ENCODE measurements around the gene MLC1.

MLC1 gene

GRCh38 chr22:50098052-50098451 is 12.8 kb upstream of the MLC1 start:
- no peak overlapping the region for H3K27ac ChIP-seq
- H3K4me2 ChIP-seq (ENCODE audit: low read length), result no peak overlapping the region
- TF ChIP-seq, protein P1, sequence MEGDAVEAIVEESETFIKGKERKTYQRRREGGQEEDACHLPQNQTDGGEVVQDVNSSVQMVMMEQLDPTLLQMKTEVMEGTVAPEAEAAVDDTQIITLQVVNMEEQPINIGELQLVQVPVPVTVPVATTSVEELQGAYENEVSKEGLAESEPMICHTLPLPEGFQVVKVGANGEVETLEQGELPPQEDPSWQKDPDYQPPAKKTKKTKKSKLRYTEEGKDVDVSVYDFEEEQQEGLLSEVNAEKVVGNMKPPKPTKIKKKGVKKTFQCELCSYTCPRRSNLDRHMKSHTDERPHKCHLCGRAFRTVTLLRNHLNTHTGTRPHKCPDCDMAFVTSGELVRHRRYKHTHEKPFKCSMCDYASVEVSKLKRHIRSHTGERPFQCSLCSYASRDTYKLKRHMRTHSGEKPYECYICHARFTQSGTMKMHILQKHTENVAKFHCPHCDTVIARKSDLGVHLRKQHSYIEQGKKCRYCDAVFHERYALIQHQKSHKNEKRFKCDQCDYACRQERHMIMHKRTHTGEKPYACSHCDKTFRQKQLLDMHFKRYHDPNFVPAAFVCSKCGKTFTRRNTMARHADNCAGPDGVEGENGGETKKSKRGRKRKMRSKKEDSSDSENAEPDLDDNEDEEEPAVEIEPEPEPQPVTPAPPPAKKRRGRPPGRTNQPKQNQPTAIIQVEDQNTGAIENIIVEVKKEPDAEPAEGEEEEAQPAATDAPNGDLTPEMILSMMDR (IDR thresholded peaks at IDR 0.05), result no peak
- H3K36me3 ChIP-seq (ENCODE audit: control insufficient read depth, insufficient read depth, low read length), result no peaks in the 10 kb centered on the region
- no peak overlapping the region for H3K9ac ChIP-seq
- no peak overlapping the region for H2AFZ ChIP-seq
- H3K4me3 ChIP-seq (ENCODE audit: low read depth, low read length), result no peak overlapping the region
- H3K4me1 ChIP-seq, result no peaks in the 10 kb centered on the region
- no peaks in the 10 kb centered on the region for H3K9me3 ChIP-seq (ENCODE audit: control insufficient read depth, low read length)
- H3K79me2 ChIP-seq, result no peaks in the 10 kb centered on the region
- no peaks in the 10 kb centered on the region for H3K27me3 ChIP-seq (ENCODE audit: control insufficient read depth, insufficient read depth, low read length)

DNA sequence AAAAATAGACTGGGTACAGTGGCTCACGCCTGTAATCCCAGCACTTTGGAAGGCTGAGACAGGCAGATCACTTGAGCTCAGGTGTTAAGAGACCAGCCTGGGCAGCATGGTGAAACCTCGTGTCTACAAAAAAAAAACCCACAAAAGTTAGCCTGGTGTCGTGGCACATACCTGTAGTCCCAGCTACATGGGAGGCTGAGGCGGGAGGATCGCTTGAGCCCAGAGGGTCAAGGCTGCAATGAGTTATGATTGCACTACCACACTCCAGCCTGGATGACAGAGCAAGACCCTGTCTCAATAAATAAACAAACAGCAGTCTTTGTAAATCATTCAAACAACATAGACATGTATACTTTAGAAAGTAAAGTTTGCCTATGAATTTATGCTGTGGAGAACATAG is 7.1 kb upstream of the MLC1 start:
- Histone ChIP-seq H3K4me2 (ENCODE audit: low read length) (no peak overlapping the region), H3K4me1 (no peaks in the 10 kb centered on the region), H2AFZ (no peak overlapping the region), H3K79me2 (no peaks in the 10 kb centered on the region), H3K36me3 (ENCODE audit: control insufficient read depth, insufficient read depth, low read length) (no peaks in the 10 kb centered on the region), H3K27ac (no peak overlapping the region), H3K9me3 (ENCODE audit: control insufficient read depth, low read length) (no peaks in the 10 kb centered on the region), H3K4me3 (ENCODE audit: low read depth, low read length) (no peak overlapping the region), H3K27me3 (ENCODE audit: control insufficient read depth, insufficient read depth, low read length) (no peaks in the 10 kb centered on the region), H3K9ac (no peak overlapping the region)
- TF ChIP-seq, protein P1 (IDR thresholded peaks at IDR 0.05), result no peak

DNA sequence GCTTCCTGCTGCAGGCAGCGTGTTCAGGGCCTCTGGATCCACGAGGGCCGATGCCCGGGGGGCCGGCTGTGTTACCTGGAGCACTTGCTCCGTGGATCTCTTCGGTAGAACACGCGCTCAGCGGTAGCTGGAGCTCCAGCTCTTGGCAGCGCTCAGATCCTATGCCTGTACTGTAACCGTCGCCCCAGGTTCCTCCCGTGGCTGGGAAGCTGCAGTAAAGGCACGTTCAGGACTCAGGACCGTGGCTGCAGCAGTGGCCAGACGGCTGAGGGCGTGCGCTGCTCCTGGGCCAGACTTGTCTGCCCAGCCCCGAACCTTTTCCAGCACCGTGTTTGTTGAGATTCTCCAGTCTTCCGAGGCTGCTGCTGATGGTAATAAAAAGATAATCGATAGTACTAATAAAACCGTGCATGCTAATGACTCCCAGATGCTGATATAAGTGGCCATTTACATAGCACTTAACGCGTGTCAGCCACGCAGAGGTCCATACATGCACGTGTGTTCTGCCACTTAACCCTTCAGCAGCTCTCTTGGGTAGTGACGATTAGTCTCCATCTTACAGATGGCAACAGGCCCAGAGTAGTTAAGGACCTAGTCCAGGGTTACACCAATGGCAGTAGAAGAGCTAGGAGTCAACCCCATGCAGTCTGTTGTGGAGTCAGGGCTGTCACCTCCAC is 6.0 kb upstream of the MLC1 start:
- Histone ChIP-seq H2AFZ (no peak overlapping the region), H3K9ac (no peak overlapping the region), H3K36me3 (ENCODE audit: control insufficient read depth, insufficient read depth, low read length) (no peaks in the 10 kb centered on the region), H3K27ac (no peak overlapping the region), H3K27me3 (ENCODE audit: control insufficient read depth, insufficient read depth, low read length) (no peaks in the 10 kb centered on the region), H3K4me2 (ENCODE audit: low read length) (no peak overlapping the region), H3K4me1 (no peaks in the 10 kb centered on the region), H3K9me3 (ENCODE audit: control insufficient read depth, low read length) (no peaks in the 10 kb centered on the region), H3K4me3 (ENCODE audit: low read depth, low read length) (no peak overlapping the region), H3K79me2 (no peaks in the 10 kb centered on the region)
- TF ChIP-seq, protein P1 (IDR thresholded peaks at IDR 0.05), result no peak

- Histone ChIP-seq H3K9me3 (ENCODE audit: control insufficient read depth, low read length) (no peaks in the 10 kb centered on the region), H3K4me3 (ENCODE audit: low read depth, low read length) (no peak overlapping the region), H3K4me2 (ENCODE audit: low read length) (no peak overlapping the region), H2AFZ (no peak overlapping the region), H3K4me1 (no peaks in the 10 kb centered on the region), H3K27me3 (ENCODE audit: control insufficient read depth, insufficient read depth, low read length) (no peaks in the 10 kb centered on the region), H3K79me2 (no peaks in the 10 kb centered on the region), H3K9ac (no peak overlapping the region), H3K27ac (no peak overlapping the region), H3K36me3 (ENCODE audit: control insufficient read depth, insufficient read depth, low read length) (no peaks in the 10 kb centered on the region)
- TF ChIP-seq, protein P1 (IDR thresholded peaks at IDR 0.05), result no peak
These were observed 5.1 kb upstream of the MLC1 start for GRCh38 chr22:50090412-50090714.

- no peak within 1 kb of the TSS for H3K4me3 ChIP-seq (ENCODE audit: low read depth, low read length)
- TF ChIP-seq, protein P1 (IDR thresholded peaks at IDR 0.05), result no peak
- H3K9me3 ChIP-seq (ENCODE audit: control insufficient read depth, low read length), result no peaks in the 10 kb centered on the region
- H3K4me1 ChIP-seq, result no peaks in the 10 kb centered on the region
- H3K9ac ChIP-seq, result no peak within 1 kb of the TSS
- no peak within 1 kb of the TSS for H3K27ac ChIP-seq
- no peaks in the 10 kb centered on the region for H3K36me3 ChIP-seq (ENCODE audit: control insufficient read depth, insufficient read depth, low read length)
- H2AFZ ChIP-seq, result no peak within 1 kb of the TSS
- H3K27me3 ChIP-seq (ENCODE audit: control insufficient read depth, insufficient read depth, low read length), result no peaks in the 10 kb centered on the region
- no peaks in the 10 kb centered on the region for H3K79me2 ChIP-seq
- no peak within 1 kb of the TSS for H3K4me2 ChIP-seq (ENCODE audit: low read length)
These were observed 4.6 kb upstream of the MLC1 start, which contains the start of gene MOV10L1 for GRCh38 chr22:50089682-50090411. TSS of gene MOV10L1 (plus strand) at chr22:50090006. CDS start at chr22:50090089, 83 bp downstream.
